Stimulated activated CD8-positive, alpha-beta memory T cell treated with anti-CD3 and anti-CD28 coated beads, Interleukin-15, amount 100 ng/mL, for 24 hours (primary cell): ENCODE results near the gene C2orf72.
"Not testable (repeated sequence)": the region's sequence is repeated elsewhere in the genome, so short reads cannot be mapped to it uniquely, and the experiment has no call there.

Experiments used
- DNase-seq: peaks from one replicate; pipeline ENCODE4 v3.0.0-alpha.2; 2020; ENCODE audit warnings: low read depth

The C2orf72 gene

GRCh38 chr2:231037202-231037730 is at the start of gene C2orf72:
TSS of gene C2orf72 (plus strand) at chr2:231037523. CDS start at chr2:231037566, 43 bp downstream.
- DNase-seq, result no peak

GRCh38 chr2:230989731-230990130 is 47.6 kb upstream of the C2orf72 start:
- no peak for DNase-seq

- DNase-seq, result no peak
Measured at GRCh38 chr2:230990131-230990898, 47.0 kb upstream of the C2orf72 start.

GRCh38 chr2:230990899-230991150 is 46.5 kb upstream of the C2orf72 start:
- no peak for DNase-seq

GRCh38 chr2:230991598-230991997 is 45.7 kb upstream of the C2orf72 start:
- DNase-seq, result no peak

GRCh38 chr2:230995821-230996220 is 41.5 kb upstream of the C2orf72 start, which contains the start of gene SPATA3:
TSS of gene SPATA3 (plus strand) at chr2:230996121. CDS start at chr2:230996234, 113 bp downstream.
- no peak for DNase-seq

- DNase-seq, result no peak
Measured at GRCh38 chr2:230996661-230997060, 40.7 kb upstream of the C2orf72 start.

- no peak for DNase-seq
Measured at GRCh38 chr2:230998882-230999281, 38.4 kb upstream of the C2orf72 start.

GRCh38 chr2:230999477-230999876 is 37.8 kb upstream of the C2orf72 start:
- no peak for DNase-seq

GRCh38 chr2:231000211-231000904 is 37.0 kb upstream of the C2orf72 start:
- DNase-seq, result no peak

GRCh38 chr2:231001036-231001435 is 36.3 kb upstream of the C2orf72 start:
- no peak for DNase-seq

- no peak for DNase-seq
Measured at GRCh38 chr2:231001921-231002320, 35.4 kb upstream of the C2orf72 start.

- DNase-seq, result no peak
Measured at GRCh38 chr2:231002641-231003040, 34.7 kb upstream of the C2orf72 start.

- no peak for DNase-seq
Measured at GRCh38 chr2:231003186-231003585, 34.1 kb upstream of the C2orf72 start.

GRCh38 chr2:231004930-231005329 is 32.4 kb upstream of the C2orf72 start:
- not testable (repeated sequence) for DNase-seq

GRCh38 chr2:231007286-231008098 is 29.8 kb upstream of the C2orf72 start:
- DNase-seq, result no peak

GRCh38 chr2:231008131-231008530 is 29.2 kb upstream of the C2orf72 start:
- no peak for DNase-seq

GRCh38 chr2:231009236-231009919 is 27.9 kb upstream of the C2orf72 start:
- DNase-seq, result no peak

GRCh38 chr2:231010201-231010730 is 27.1 kb upstream of the C2orf72 start:
- DNase-seq, result no peak

GRCh38 chr2:231011526-231011925 is 25.8 kb upstream of the C2orf72 start:
- DNase-seq, result no peak

GRCh38 chr2:231012463-231012862 is 24.9 kb upstream of the C2orf72 start:
- DNase-seq, result no peak

- no peak for DNase-seq
Measured at GRCh38 chr2:231013820-231014219, 23.5 kb upstream of the C2orf72 start.
